Stimulated activated CD8-positive, alpha-beta memory T cell treated with anti-CD3 and anti-CD28 coated beads, Interleukin-12 subunit alpha, Interleukin-12 subunit beta, amount 100 ng/mL, for 24 hours (primary cell): Measurements from ENCODE around the gene RAB39A.
A peak's percentile ranks its signal among the peaks of the same experiment; 100 is the strongest.
"Not testable (repeated sequence)": the region's sequence is repeated elsewhere in the genome, so short reads cannot be mapped to it uniquely, and the experiment has no call there.

Experiments used
- DNase-seq: peaks from one replicate; pipeline ENCODE4 v3.0.0-alpha.2; 2020; ENCODE audit errors: extremely low read depth

Gene RAB39A

GRCh38 chr11:107928046-107928766, at the start of gene RAB39A:
Gene RAB39A (plus strand): TSS chr11:107928448. CDS start chr11:107928569, 121 bp downstream.
- peak; percentile 33 for DNase-seq

GRCh38 chr11:107881471-107881870, 46.8 kb upstream of the RAB39A start:
- DNase-seq, result not testable (repeated sequence)

GRCh38 chr11:107882095-107882820, 46.0 kb upstream of the RAB39A start:
- no peak for DNase-seq

GRCh38 chr11:107898270-107898669, 30.0 kb upstream of the RAB39A start:
- no peak for DNase-seq

- no peak for DNase-seq
These were observed 20.0 kb upstream of the RAB39A start for GRCh38 chr11:107908211-107908610.

- DNase-seq, result not testable (repeated sequence)
These were observed 15.8 kb upstream of the RAB39A start for GRCh38 chr11:107912415-107912814.

GRCh38 chr11:107915229-107915628, 13.0 kb upstream of the RAB39A start:
- DNase-seq, result no peak

GRCh38 chr11:107916671-107917241, 11.5 kb upstream of the RAB39A start:
- no peak for DNase-seq

- DNase-seq, result no peak
These were observed 6.3 kb upstream of the RAB39A start for GRCh38 chr11:107921997-107922396.

GRCh38 chr11:107923519-107923918, 4.7 kb upstream of the RAB39A start:
- not testable (repeated sequence) for DNase-seq

GRCh38 chr11:107924306-107924705, 3.9 kb upstream of the RAB39A start:
- DNase-seq, result no peak

GRCh38 chr11:107927559-107927958, 689 bp upstream of the RAB39A start:
- no peak for DNase-seq

- no peak for DNase-seq
These were observed 689 bp downstream of the RAB39A start for GRCh38 chr11:107928767-107929507.

- no peak for DNase-seq
These were observed 1.5 kb downstream of the RAB39A start for GRCh38 chr11:107929611-107930200.

- DNase-seq, result no peak
These were observed 3.0 kb downstream of the RAB39A start for GRCh38 chr11:107931206-107931605.

- DNase-seq, result no peak
These were observed 19.7 kb downstream of the RAB39A start for GRCh38 chr11:107947904-107948303.

- DNase-seq, result not testable (repeated sequence)
These were observed 20.1 kb downstream of the RAB39A start for GRCh38 chr11:107948328-107948727.

- no peak for DNase-seq
These were observed 22.9 kb downstream of the RAB39A start for GRCh38 chr11:107951155-107951554.

GRCh38 chr11:107953446-107953845, 25.2 kb downstream of the RAB39A start:
- no peak for DNase-seq

- no peak for DNase-seq
These were observed 28.3 kb downstream of the RAB39A start for GRCh38 chr11:107956543-107956942.

GRCh38 chr11:107957109-107957588, 28.9 kb downstream of the RAB39A start:
- DNase-seq, result no peak

GRCh38 chr11:107961480-107961879, 33.2 kb downstream of the RAB39A start:
- no peak for DNase-seq
